Neural cell (in vitro differentiated cells): ENCODE measurements around the gene ERICH2. TPM values are rescaled to one million over a fixed set of nuclear protein-coding genes. Genes with fewer than 3 reads are reported as not detected.

Experiments used
- H2AFZ ChIP-seq: fragments of 200-600, 300-800 bp; sonication (generic), shearing (Covaris generic); 2 replicates; pipeline ENCODE4 v1.6.0; 2014; ENCODE audit warnings: low read depth, mild to moderate bottlenecking, antibody characterized with exemption, low read length, moderate library complexity
- H3F3A ChIP-seq: fragments of 200-600 bp; shearing (Covaris generic); 2 replicates; pipeline ENCODE4 v1.6.1; 2016; ENCODE audit warnings: mild to moderate bottlenecking, moderate library complexity, mixed read lengths, antibody characterized with exemption, low read length; ENCODE audit not compliant: insufficient read depth, poor library complexity, severe bottlenecking
- H3K27ac ChIP-seq: fragments of 200-600, 300-800 bp; sonication (generic), shearing (Covaris generic); 2 replicates; pipeline ENCODE4 v1.5.1; 2014; ENCODE audit warnings: mild to moderate bottlenecking, low read length, moderate library complexity
- H3K27me3 ChIP-seq: fragments of 300-800, 200-600 bp; sonication (generic), shearing (Covaris generic); 2 replicates; pipeline ENCODE4 v1.6.0; 2014; ENCODE audit warnings: mild to moderate bottlenecking, low read depth, low read length, moderate library complexity; ENCODE audit not compliant: insufficient read depth
- H3K36me3 ChIP-seq: fragments of 300-800, 200-600 bp; sonication (generic), shearing (Covaris generic); 2 replicates; pipeline ENCODE4 v1.5.1; 2014; ENCODE audit warnings: mild to moderate bottlenecking, antibody characterized with exemption, low read length, moderate library complexity; ENCODE audit not compliant: insufficient read depth
- H3K4me2 ChIP-seq: fragments of 300-800, 200-600 bp; sonication (generic), shearing (Covaris generic); 2 replicates; pipeline ENCODE4 v1.6.0; 2014; ENCODE audit warnings: mild to moderate bottlenecking, low read length
- H3K4me3 ChIP-seq: fragments of 300-800, 200-600 bp; sonication (generic), shearing (Covaris generic); 2 replicates; pipeline ENCODE4 v1.5.1; 2014; ENCODE audit warnings: mild to moderate bottlenecking, low read length, moderate library complexity
- H3K79me2 ChIP-seq: fragments of 200-600 bp; shearing (Covaris generic); replicated peaks from 2 replicates; pipeline ENCODE4 v1.6.0; 2014; ENCODE audit warnings: mild to moderate bottlenecking, low read length, moderate library complexity; ENCODE audit not compliant: insufficient read depth
- H3K9ac ChIP-seq: fragments of 300-800, 200-600 bp; sonication (generic), shearing (Covaris generic); 2 replicates; pipeline ENCODE4 v1.6.1; 2016; ENCODE audit warnings: mild to moderate bottlenecking, low read length, mixed read lengths
- H3K9me2 ChIP-seq: fragments of 200-600 bp; shearing (Covaris generic); 2 replicates; pipeline ENCODE4 v1.6.1; 2016; ENCODE audit warnings: mild to moderate bottlenecking, low read length, mixed read lengths; ENCODE audit not compliant: insufficient read depth
- H3K9me3 ChIP-seq: fragments of 200-600, 300-800 bp; sonication (generic), shearing (Covaris generic); 2 replicates; pipeline ENCODE4 v1.6.1; 2016; ENCODE audit warnings: mild to moderate bottlenecking, mixed run types, low read length, moderate library complexity, mixed read lengths
- H4K20me1 ChIP-seq: fragments of 200-600 bp; shearing (Covaris generic); 2 replicates; pipeline ENCODE4 v1.6.1; 2016; ENCODE audit warnings: mild to moderate bottlenecking, mixed run types; ENCODE audit not compliant: insufficient read depth
- CTCF ChIP-seq: fragments of 450-650 bp; IDR thresholded peaks from 2 replicates; pipeline ENCODE4 v1.5.1; 2014; ENCODE audit warnings: antibody characterized with exemption, mild to moderate bottlenecking, moderate library complexity; ENCODE audit not compliant: poor library complexity, severe bottlenecking
- EP300 ChIP-seq: fragments of 450-650 bp; conservative IDR thresholded peaks from 2 replicates; pipeline ENCODE4 v1.6.1; 2014; ENCODE audit warnings: antibody characterized with exemption, mild to moderate bottlenecking, moderate library complexity; ENCODE audit not compliant: poor library complexity, severe bottlenecking
- EZH2 ChIP-seq: fragments of 200-600, 300-800 bp; shearing (Covaris generic), sonication (generic); IDR thresholded peaks from 2 replicates; pipeline ENCODE4 v1.6.1; 2014; ENCODE audit warnings: antibody characterized with exemption, low read length, borderline replicate concordance, mild to moderate bottlenecking; ENCODE audit not compliant: insufficient read depth, poor library complexity, severe bottlenecking
- MXI1 ChIP-seq: fragments of 450-650 bp; conservative IDR thresholded peaks from 2 replicates; pipeline ENCODE4 v1.6.1; 2014; ENCODE audit warnings: antibody characterized with exemption, mild to moderate bottlenecking; ENCODE audit not compliant: poor library complexity, severe bottlenecking
- POLR2AphosphoS5 ChIP-seq: IDR thresholded peaks from 2 replicates; pipeline ENCODE4 v1.6.1; 2012
- RAD21 ChIP-seq: fragments of 450-650 bp; conservative IDR thresholded peaks from 2 replicates; pipeline ENCODE4 v1.6.1; 2014; ENCODE audit warnings: antibody characterized with exemption, mild to moderate bottlenecking, moderate library complexity
- SMC3 ChIP-seq: fragments of 450-650 bp; conservative IDR thresholded peaks from 2 replicates; pipeline ENCODE4 v1.6.1; 2014; ENCODE audit warnings: antibody characterized with exemption, mild to moderate bottlenecking, moderate library complexity; ENCODE audit not compliant: poor library complexity
- TAF1 ChIP-seq: IDR thresholded peaks from 2 replicates; pipeline ENCODE4 v1.6.1; 2012; ENCODE audit warnings: low read depth
- polyA plus RNA-seq: library from polyadenylated mRNA; depleted of rRNA; stranded (reverse); fragments of >200 nt; gene quantifications from 2 replicates; pipeline ENCODE4 v1.2.3, GENCODE V29; 2014
- TF ChIP-seq, protein P1 (sequence below): IDR thresholded peaks from 2 replicates; pipeline ENCODE4 v1.6.1; 2012; ENCODE audit warnings: borderline replicate concordance

ERICH2 gene
- polyA plus RNA-seq, 1 donor from 2014 or later, result 1.3 TPM

- no peaks in the 10 kb centered on the region for H3K79me2 ChIP-seq
- no peaks in the 10 kb centered on the region for H3K27me3 ChIP-seq
- H4K20me1 ChIP-seq, result no peaks in the 10 kb centered on the region
- H3F3A ChIP-seq, result no peaks in the 10 kb centered on the region
- H3K27ac ChIP-seq, result no peak overlapping the region
- no peak overlapping the region for H3K4me2 ChIP-seq
- H3K9ac ChIP-seq, result no peak overlapping the region
- no peaks in the 10 kb centered on the region for H3K9me3 ChIP-seq
- H2AFZ ChIP-seq, result no peak overlapping the region
- no peaks in the 10 kb centered on the region for H3K9me2 ChIP-seq
- no peak for TF ChIP-seq EZH2
- TF ChIP-seq POLR2AphosphoS5, result no peak
- TF ChIP-seq, protein P1, sequence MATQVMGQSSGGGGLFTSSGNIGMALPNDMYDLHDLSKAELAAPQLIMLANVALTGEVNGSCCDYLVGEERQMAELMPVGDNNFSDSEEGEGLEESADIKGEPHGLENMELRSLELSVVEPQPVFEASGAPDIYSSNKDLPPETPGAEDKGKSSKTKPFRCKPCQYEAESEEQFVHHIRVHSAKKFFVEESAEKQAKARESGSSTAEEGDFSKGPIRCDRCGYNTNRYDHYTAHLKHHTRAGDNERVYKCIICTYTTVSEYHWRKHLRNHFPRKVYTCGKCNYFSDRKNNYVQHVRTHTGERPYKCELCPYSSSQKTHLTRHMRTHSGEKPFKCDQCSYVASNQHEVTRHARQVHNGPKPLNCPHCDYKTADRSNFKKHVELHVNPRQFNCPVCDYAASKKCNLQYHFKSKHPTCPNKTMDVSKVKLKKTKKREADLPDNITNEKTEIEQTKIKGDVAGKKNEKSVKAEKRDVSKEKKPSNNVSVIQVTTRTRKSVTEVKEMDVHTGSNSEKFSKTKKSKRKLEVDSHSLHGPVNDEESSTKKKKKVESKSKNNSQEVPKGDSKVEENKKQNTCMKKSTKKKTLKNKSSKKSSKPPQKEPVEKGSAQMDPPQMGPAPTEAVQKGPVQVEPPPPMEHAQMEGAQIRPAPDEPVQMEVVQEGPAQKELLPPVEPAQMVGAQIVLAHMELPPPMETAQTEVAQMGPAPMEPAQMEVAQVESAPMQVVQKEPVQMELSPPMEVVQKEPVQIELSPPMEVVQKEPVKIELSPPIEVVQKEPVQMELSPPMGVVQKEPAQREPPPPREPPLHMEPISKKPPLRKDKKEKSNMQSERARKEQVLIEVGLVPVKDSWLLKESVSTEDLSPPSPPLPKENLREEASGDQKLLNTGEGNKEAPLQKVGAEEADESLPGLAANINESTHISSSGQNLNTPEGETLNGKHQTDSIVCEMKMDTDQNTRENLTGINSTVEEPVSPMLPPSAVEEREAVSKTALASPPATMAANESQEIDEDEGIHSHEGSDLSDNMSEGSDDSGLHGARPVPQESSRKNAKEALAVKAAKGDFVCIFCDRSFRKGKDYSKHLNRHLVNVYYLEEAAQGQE, result no peak
- no peak for TF ChIP-seq EP300
- no peak for TF ChIP-seq SMC3
- TF ChIP-seq TAF1, result no peak
- no peak for TF ChIP-seq CTCF
- TF ChIP-seq MXI1, result no peak
- TF ChIP-seq RAD21, result no peak
- no peaks in the 10 kb centered on the region for H3K36me3 ChIP-seq
- no peak overlapping the region for H3K4me3 ChIP-seq
Observed at GRCh38 chr2:170831115-170831514, 60.9 kb downstream of the ERICH2 start.

DNA sequence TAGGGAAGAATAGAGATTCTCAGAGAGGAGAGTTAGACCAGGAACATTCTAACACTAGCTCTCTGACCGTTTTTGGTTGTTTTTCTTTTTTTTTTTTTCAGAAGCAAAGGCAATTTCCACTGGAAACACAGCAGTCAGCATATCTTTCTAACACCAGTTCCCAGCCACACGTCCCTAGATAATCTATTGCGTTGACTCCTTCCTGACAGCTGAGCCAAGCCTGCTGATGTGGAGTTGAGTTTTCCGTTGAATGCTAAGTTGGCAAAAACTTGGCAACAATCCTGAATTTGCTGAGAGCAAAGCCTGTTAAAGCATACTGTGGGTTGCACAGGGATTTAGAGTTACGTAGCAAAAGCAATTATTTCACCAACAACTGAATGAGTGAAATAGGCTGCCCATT is 65.8 kb downstream of the ERICH2 start:
- H3K9me3 ChIP-seq, result no peaks in the 10 kb centered on the region

More for the DNA sequence above, 65.8 kb downstream of the ERICH2 start:
- Histone ChIP-seq H2AFZ (no peak overlapping the region), H3K27me3 (no peaks in the 10 kb centered on the region), H3K4me2 (no peak overlapping the region), H3F3A (no peaks in the 10 kb centered on the region), H3K36me3 (no peaks in the 10 kb centered on the region), H3K79me2 (no peaks in the 10 kb centered on the region), H3K9me2 (no peaks in the 10 kb centered on the region), H3K9ac (no peak overlapping the region), H4K20me1 (no peaks in the 10 kb centered on the region), H3K4me3 (no peak overlapping the region), H3K27ac (no peak overlapping the region)
- no peak for TF ChIP-seq TAF1
- no peak for TF ChIP-seq RAD21
- no peak for TF ChIP-seq SMC3
- TF ChIP-seq CTCF, result no peak
- no peak for TF ChIP-seq POLR2AphosphoS5
- TF ChIP-seq MXI1, result no peak
- no peak for TF ChIP-seq EZH2
- TF ChIP-seq, protein P1, result no peak
- no peak for TF ChIP-seq EP300
